ENCODE data around the gene GMDS. TPM values are rescaled to one million over a fixed set of nuclear protein-coding genes. Genes with fewer than 3 reads are reported as not detected.

The GMDS gene
- total RNA-seq, 1 donor, result 23.2 TPM

GRCh38 chr6:2203264-2203663 is 42.1 kb downstream of the GMDS start:
- Histone ChIP-seq H3K79me2 (ENCODE audit: insufficient read depth, low read length) (peaks cover 6% of the 10 kb centered on the region), H3K9me3 (ENCODE audit: low read depth, low read length) (no peaks in the 10 kb centered on the region), H3K36me3 (ENCODE audit: insufficient read depth, low read length) (no peaks in the 10 kb centered on the region), H2AFZ (ENCODE audit: low read length) (no peak overlapping the region), H3K4me1 (ENCODE audit: insufficient read depth, low read length) (no peaks in the 10 kb centered on the region), H3K4me2 (ENCODE audit: insufficient read depth, low read length) (no peak overlapping the region), H3K27ac (ENCODE audit: low read depth, low read length) (no peak overlapping the region), H4K20me1 (ENCODE audit: insufficient read depth, low read length) (no peaks in the 10 kb centered on the region), H3K27me3 (ENCODE audit: insufficient read depth, low read length) (no peaks in the 10 kb centered on the region), H3K4me3 (ENCODE audit: insufficient read depth, low read length) (no peak overlapping the region)
- TF ChIP-seq CTCF (IDR thresholded peaks at IDR 0.05; ENCODE audit: extremely low read depth, low read depth, low read length), result no peak
- no peak for DNase-seq (ENCODE audit: insufficient read length, low spot score, missing footprints)

- no peak for DNase-seq (ENCODE audit: insufficient read length, low spot score, missing footprints)
- H3K9me3 ChIP-seq (ENCODE audit: low read depth, low read length), result no peaks in the 10 kb centered on the region
- H3K4me1 ChIP-seq (ENCODE audit: insufficient read depth, low read length), result peaks cover 19% of the 10 kb centered on the region
- H4K20me1 ChIP-seq (ENCODE audit: insufficient read depth, low read length), result no peaks in the 10 kb centered on the region
- no peaks in the 10 kb centered on the region for H3K27me3 ChIP-seq (ENCODE audit: insufficient read depth, low read length)
- no peak for TF ChIP-seq CTCF (IDR thresholded peaks at IDR 0.05; ENCODE audit: extremely low read depth, low read depth, low read length)
- no peak overlapping the region for H3K27ac ChIP-seq (ENCODE audit: low read depth, low read length)
- no peaks in the 10 kb centered on the region for H3K36me3 ChIP-seq (ENCODE audit: insufficient read depth, low read length)
- H3K4me3 ChIP-seq (ENCODE audit: insufficient read depth, low read length), result no peak overlapping the region
- H3K79me2 ChIP-seq (ENCODE audit: insufficient read depth, low read length), result peaks cover under 1% of the 10 kb centered on the region
- no peak overlapping the region for H2AFZ ChIP-seq (ENCODE audit: low read length)
- H3K4me2 ChIP-seq (ENCODE audit: insufficient read depth, low read length), result no peak overlapping the region
Measured at GRCh38 chr6:2197984-2198383, 47.4 kb downstream of the GMDS start.

GRCh38 chr6:2197177-2197671 is 48.2 kb downstream of the GMDS start:
- peak overlapping the region; percentile 50 for H3K27ac ChIP-seq (ENCODE audit: low read depth, low read length)
- peaks cover 3% of the 10 kb centered on the region for H3K79me2 ChIP-seq (ENCODE audit: insufficient read depth, low read length)
- DNase-seq (ENCODE audit: insufficient read length, low spot score, missing footprints), result no peak
- peaks cover 19% of the 10 kb centered on the region for H3K4me1 ChIP-seq (ENCODE audit: insufficient read depth, low read length)
- no peaks in the 10 kb centered on the region for H3K9me3 ChIP-seq (ENCODE audit: low read depth, low read length)
- H3K27me3 ChIP-seq (ENCODE audit: insufficient read depth, low read length), result no peaks in the 10 kb centered on the region
- H2AFZ ChIP-seq (ENCODE audit: low read length), result no peak overlapping the region
- no peaks in the 10 kb centered on the region for H3K36me3 ChIP-seq (ENCODE audit: insufficient read depth, low read length)
- no peaks in the 10 kb centered on the region for H4K20me1 ChIP-seq (ENCODE audit: insufficient read depth, low read length)
- TF ChIP-seq CTCF (IDR thresholded peaks at IDR 0.05; ENCODE audit: extremely low read depth, low read depth, low read length), result no peak
- no peak overlapping the region for H3K4me3 ChIP-seq (ENCODE audit: insufficient read depth, low read length)
- peak overlapping the region; percentile 29 for H3K4me2 ChIP-seq (ENCODE audit: insufficient read depth, low read length)

- no peaks in the 10 kb centered on the region for H3K27me3 ChIP-seq (ENCODE audit: insufficient read depth, low read length)
- no peak overlapping the region for H3K4me3 ChIP-seq (ENCODE audit: insufficient read depth, low read length)
- DNase-seq (ENCODE audit: insufficient read length, low spot score, missing footprints), result peak; percentile 61
- H3K4me1 ChIP-seq (ENCODE audit: insufficient read depth, low read length), result peaks cover 19% of the 10 kb centered on the region
- H4K20me1 ChIP-seq (ENCODE audit: insufficient read depth, low read length), result no peaks in the 10 kb centered on the region
- no peak overlapping the region for H3K27ac ChIP-seq (ENCODE audit: low read depth, low read length)
- H3K79me2 ChIP-seq (ENCODE audit: insufficient read depth, low read length), result peaks cover 3% of the 10 kb centered on the region
- H2AFZ ChIP-seq (ENCODE audit: low read length), result no peak overlapping the region
- H3K9me3 ChIP-seq (ENCODE audit: low read depth, low read length), result no peaks in the 10 kb centered on the region
- TF ChIP-seq CTCF (IDR thresholded peaks at IDR 0.05; ENCODE audit: extremely low read depth, low read depth, low read length), result peak; percentile 74
- H3K36me3 ChIP-seq (ENCODE audit: insufficient read depth, low read length), result no peaks in the 10 kb centered on the region
- no peak overlapping the region for H3K4me2 ChIP-seq (ENCODE audit: insufficient read depth, low read length)
Measured at GRCh38 chr6:2196079-2196679, 49.2 kb downstream of the GMDS start.
